ENCODE measurements around the gene RPA3. TPM values are rescaled to one million over a fixed set of nuclear protein-coding genes. Genes with fewer than 3 reads are reported as not detected.

Gene RPA3
- total RNA-seq, 1 experiment from 2014 or later, result 38.9 TPM

DNA sequence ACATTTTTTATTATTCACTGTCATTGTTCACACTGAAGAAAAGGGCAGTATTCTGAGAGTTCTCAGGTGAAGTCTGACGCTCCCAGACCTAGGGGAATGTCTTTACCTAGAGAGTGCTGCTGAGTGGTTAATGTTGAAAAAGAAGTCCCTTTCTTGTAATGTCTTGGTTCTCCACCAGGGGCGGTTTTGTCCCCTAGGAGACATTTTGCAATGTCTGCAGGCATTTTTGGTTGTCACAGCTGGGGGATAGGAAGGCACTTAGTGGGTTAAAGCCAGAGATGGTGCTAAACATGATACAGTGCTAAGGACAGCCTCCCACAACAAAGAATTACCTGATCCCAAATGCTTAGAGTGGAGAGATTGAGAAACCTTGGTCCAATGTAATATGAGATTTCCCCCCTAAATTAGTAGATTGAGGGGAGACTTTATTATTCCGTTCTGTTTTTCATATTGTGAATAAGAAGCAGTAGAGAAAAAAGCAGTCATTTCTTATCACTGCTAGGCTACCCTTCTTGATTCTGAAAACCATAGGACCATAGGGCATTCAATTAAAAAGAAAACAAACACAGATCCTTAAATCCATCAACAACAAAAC, 64.7 kb downstream of the RPA3 start:
- Histone ChIP-seq H3K4me2 (ENCODE audit: low read length) (no peak overlapping the region), H3K9ac (ENCODE audit: low read length) (no peak overlapping the region), H3K4me3 (ENCODE audit: low read length) (no peak overlapping the region), H3K36me3 (ENCODE audit: low read depth, low read length) (no peaks in the 10 kb centered on the region), H2AFZ (ENCODE audit: low read length) (no peak overlapping the region), H3K27me3 (ENCODE audit: low read length) (no peaks in the 10 kb centered on the region), H3K27ac (ENCODE audit: low read length) (peak overlapping the region; percentile 41; the same call in 1 of the 2 replicates), H3K9me3 (ENCODE audit: low read length) (no peaks in the 10 kb centered on the region), H3K9me2 (replicated peaks; ENCODE audit: low read length) (no peaks in the 10 kb centered on the region), H3K79me2 (ENCODE audit: low read length) (peaks cover 27% of the 10 kb centered on the region), H3K4me1 (ENCODE audit: insufficient read depth, low read length) (peaks cover 14% of the 10 kb centered on the region), H3F3A (ENCODE audit: low read length, unreplicated experiment) (no peaks in the 10 kb centered on the region), H4K20me1 (ENCODE audit: low read length) (no peaks in the 10 kb centered on the region)
- TF ChIP-seq, protein P1, sequence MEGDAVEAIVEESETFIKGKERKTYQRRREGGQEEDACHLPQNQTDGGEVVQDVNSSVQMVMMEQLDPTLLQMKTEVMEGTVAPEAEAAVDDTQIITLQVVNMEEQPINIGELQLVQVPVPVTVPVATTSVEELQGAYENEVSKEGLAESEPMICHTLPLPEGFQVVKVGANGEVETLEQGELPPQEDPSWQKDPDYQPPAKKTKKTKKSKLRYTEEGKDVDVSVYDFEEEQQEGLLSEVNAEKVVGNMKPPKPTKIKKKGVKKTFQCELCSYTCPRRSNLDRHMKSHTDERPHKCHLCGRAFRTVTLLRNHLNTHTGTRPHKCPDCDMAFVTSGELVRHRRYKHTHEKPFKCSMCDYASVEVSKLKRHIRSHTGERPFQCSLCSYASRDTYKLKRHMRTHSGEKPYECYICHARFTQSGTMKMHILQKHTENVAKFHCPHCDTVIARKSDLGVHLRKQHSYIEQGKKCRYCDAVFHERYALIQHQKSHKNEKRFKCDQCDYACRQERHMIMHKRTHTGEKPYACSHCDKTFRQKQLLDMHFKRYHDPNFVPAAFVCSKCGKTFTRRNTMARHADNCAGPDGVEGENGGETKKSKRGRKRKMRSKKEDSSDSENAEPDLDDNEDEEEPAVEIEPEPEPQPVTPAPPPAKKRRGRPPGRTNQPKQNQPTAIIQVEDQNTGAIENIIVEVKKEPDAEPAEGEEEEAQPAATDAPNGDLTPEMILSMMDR (conservative IDR thresholded peaks at IDR 0.05; ENCODE audit: low read depth, low read length), result peak; percentile 65
- no peak for TF ChIP-seq EZH2phosphoT487 (IDR thresholded peaks at IDR 0.05; ENCODE audit: borderline replicate concordance, low read length)
- no peak for TF ChIP-seq EZH2 (IDR thresholded peaks at IDR 0.05; ENCODE audit: low read length, unreplicated experiment)
- DNase-seq, result peak; percentile 38
- POLR2A ChIA-PET (ENCODE audit: unreplicated experiment), result no interaction called here
- ATAC-seq, result peak; percentile 6
- CTCF ChIA-PET, result no interaction called here
- no TSS peak for BruUV-seq (replicated peaks)
- intact Hi-C loops (cut with micrococcal nuclease), result no loop called here

- POLR2A ChIA-PET (ENCODE audit: unreplicated experiment), result no interaction called here
- H4K20me1 ChIP-seq (ENCODE audit: low read length), result no peaks in the 10 kb centered on the region
- BruUV-seq (replicated peaks), result no TSS peak
Observed at GRCh38 chr7:7652798-7653540, 65.4 kb downstream of the RPA3 start.

More at GRCh38 chr7:7652798-7653540, 65.4 kb downstream of the RPA3 start:
- no peak overlapping the region for H3K4me2 ChIP-seq (ENCODE audit: low read length)
- TF ChIP-seq, protein P1 (conservative IDR thresholded peaks at IDR 0.05; ENCODE audit: low read depth, low read length), result no peak
- TF ChIP-seq EZH2phosphoT487 (IDR thresholded peaks at IDR 0.05; ENCODE audit: borderline replicate concordance, low read length), result no peak
- no peak for TF ChIP-seq EZH2 (IDR thresholded peaks at IDR 0.05; ENCODE audit: low read length, unreplicated experiment)
- H3F3A ChIP-seq (ENCODE audit: low read length, unreplicated experiment), result no peaks in the 10 kb centered on the region
- peaks cover 33% of the 10 kb centered on the region for H3K79me2 ChIP-seq (ENCODE audit: low read length)
- peaks cover 14% of the 10 kb centered on the region for H3K4me1 ChIP-seq (ENCODE audit: insufficient read depth, low read length)
- H3K9me2 ChIP-seq (replicated peaks; ENCODE audit: low read length), result no peaks in the 10 kb centered on the region
- peak; percentile 79 for ATAC-seq
- peak overlapping the region; percentile 41 for H3K27ac ChIP-seq (ENCODE audit: low read length)
- H3K9ac ChIP-seq (ENCODE audit: low read length), result no peak overlapping the region
- H3K9me3 ChIP-seq (ENCODE audit: low read length), result no peaks in the 10 kb centered on the region
- no peak overlapping the region for H3K4me3 ChIP-seq (ENCODE audit: low read length)
- H3K36me3 ChIP-seq (ENCODE audit: low read depth, low read length), result no peaks in the 10 kb centered on the region
- no peaks in the 10 kb centered on the region for H3K27me3 ChIP-seq (ENCODE audit: low read length)
- CTCF ChIA-PET, result no interaction called here
- intact Hi-C loops (cut with micrococcal nuclease), result no loop called here
- DNase-seq, result peak; percentile 9
- no peak overlapping the region for H2AFZ ChIP-seq (ENCODE audit: low read length)
